ENCODE measurements around the gene MBD3L1. TPM values are rescaled to one million over a fixed set of nuclear protein-coding genes. Genes with fewer than 3 reads are reported as not detected.

MBD3L1 gene
- total and polyA plus RNA-seq, 9 of the 15 experiments (the other 6 are each of a cell fraction or from before 2014, with no cell fraction given) = not detected

- no peak for TF ChIP-seq CREB5 (CRISPR knock-in tag; IDR thresholded peaks at IDR 0.05)
- TF ChIP-seq WHSC1 (IDR thresholded peaks at IDR 0.05; ENCODE audit: low read length) = no peak
- no peak for TF ChIP-seq POLR2AphosphoS2 (IDR thresholded peaks at IDR 0.05; ENCODE audit: low read length)
- TF ChIP-seq ZNF699 (CRISPR knock-in tag; IDR thresholded peaks at IDR 0.05; ENCODE audit: insufficient replicate concordance) = no peak
- no peak for TF ChIP-seq ZBTB12 (CRISPR knock-in tag; IDR thresholded peaks at IDR 0.05)
- no peak for TF ChIP-seq SP2 (IDR thresholded peaks at IDR 0.05; ENCODE audit: extremely low read depth, low read depth, low read length, poor library complexity, severe bottlenecking)
- no peak for TF ChIP-seq ZNF518B (CRISPR knock-in tag; IDR thresholded peaks at IDR 0.05)
- TF ChIP-seq RBM17 (IDR thresholded peaks at IDR 0.05; ENCODE audit: borderline replicate concordance, low read depth, low read length) = no peak
- peak; percentile 96 for TF ChIP-seq SP1 (CRISPR knock-in tag; IDR thresholded peaks at IDR 0.05)
- TF ChIP-seq NR2C2 (CRISPR knock-in tag; IDR thresholded peaks at IDR 0.05) = peak; percentile 82
- TF ChIP-seq NR2C2 (tag; IDR thresholded peaks at IDR 0.05) = peak; percentile 93
- no peak for TF ChIP-seq ZNF407 (IDR thresholded peaks at IDR 0.05; ENCODE audit: low read depth)
- no peak for TF ChIP-seq HLTF (IDR thresholded peaks at IDR 0.05)
Measured at GRCh38 chr19:8832132-8833021, at the start of gene MBD3L1, which contains the start of gene ZNF558 (continued).
